Measurements from ENCODE around the gene RBPJ. TPM values are rescaled to one million over a fixed set of nuclear protein-coding genes. Genes with fewer than 3 reads are reported as not detected.

Gene RBPJ
- total RNA-seq, 1 experiment from 2014 or later: 59.8 TPM

DNA sequence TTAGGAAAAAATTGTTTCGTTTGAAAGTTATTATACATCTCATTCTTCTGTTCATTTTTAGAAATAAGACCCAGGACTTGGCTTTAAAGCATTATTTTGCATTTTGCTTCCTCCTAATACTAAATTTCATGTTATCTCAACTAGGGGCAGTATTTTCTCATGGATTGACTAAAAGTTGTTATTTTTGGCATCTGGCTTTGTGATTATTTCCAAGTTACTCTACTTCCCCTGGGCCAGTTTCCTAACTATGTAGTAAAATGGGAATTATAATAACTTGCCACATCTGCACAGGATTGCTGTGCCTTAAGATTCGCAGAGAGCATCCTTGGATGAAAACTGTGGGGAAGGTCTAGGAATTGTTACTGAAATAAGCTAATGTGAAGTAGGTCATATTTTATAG lies 3.0 kb downstream of the RBPJ start:
- ChIA-PET POLR2A (ENCODE audit: low non-redundant PET) (no interaction called here), CTCF (no interaction called here)
- DNase-seq (ENCODE audit: low spot score): no peak
- H3K27me3 ChIP-seq (replicated peaks; ENCODE audit: insufficient read depth, low read depth, low read length, poor library complexity): no peaks in the 10 kb centered on the region
- no TSS peak for BruUV-seq (replicated peaks)
- no peak overlapping the region for H3K27ac ChIP-seq (ENCODE audit: low read depth, low read length, poor library complexity, severe bottlenecking)
- no peak for TF ChIP-seq EZH2 (IDR thresholded peaks at IDR 0.05; ENCODE audit: borderline replicate concordance, low read depth, low read length, poor library complexity, severe bottlenecking)
- no peak for TF ChIP-seq CTCF (conservative IDR thresholded peaks at IDR 0.05; ENCODE audit: low read depth, low read length)
- H3K4me1 ChIP-seq (ENCODE audit: insufficient read depth, low read length, poor library complexity, severe bottlenecking): peaks cover 16% of the 10 kb centered on the region
- intact Hi-C loops (cut with micrococcal nuclease; ENCODE audit: unreplicated experiment): loop anchor here (5.0 to 10.0 kb wide), 2 partner anchors 242 to 691 kb away; no protein-coding TSS in a partner anchor
- no peaks in the 10 kb centered on the region for H3K36me3 ChIP-seq (ENCODE audit: insufficient read depth, low read length, poor library complexity, severe bottlenecking)
- H3K9me3 ChIP-seq (ENCODE audit: low read depth, low read length, poor library complexity, severe bottlenecking): no peaks in the 10 kb centered on the region
- H3K4me3 ChIP-seq (ENCODE audit: low read depth, low read length, poor library complexity, severe bottlenecking): no peak overlapping the region

GRCh38 chr4:26325191-26325590 lies 4.4 kb downstream of the RBPJ start:
- Histone ChIP-seq H3K4me1 (ENCODE audit: insufficient read depth, low read length, poor library complexity, severe bottlenecking) (peaks cover 16% of the 10 kb centered on the region), H3K9me3 (ENCODE audit: low read depth, low read length, poor library complexity, severe bottlenecking) (no peaks in the 10 kb centered on the region), H3K4me3 (ENCODE audit: low read depth, low read length, poor library complexity, severe bottlenecking) (no peak overlapping the region), H3K27me3 (replicated peaks; ENCODE audit: insufficient read depth, low read depth, low read length, poor library complexity) (no peaks in the 10 kb centered on the region), H3K36me3 (ENCODE audit: insufficient read depth, low read length, poor library complexity, severe bottlenecking) (no peaks in the 10 kb centered on the region), H3K27ac (ENCODE audit: low read depth, low read length, poor library complexity, severe bottlenecking) (no peak overlapping the region)
- ChIA-PET POLR2A (ENCODE audit: low non-redundant PET) (no interaction called here), CTCF (interaction anchor here (1.1 kb wide), 2 partner anchors 243 to 269 kb away, joined by 3 to 8 read pairs; no protein-coding TSS in a partner anchor)
- intact Hi-C loops (cut with micrococcal nuclease; ENCODE audit: unreplicated experiment): loop anchor here (10.0 kb wide), 1 partner anchor 690 kb away; no protein-coding TSS in a partner anchor
- TF ChIP-seq EZH2 (IDR thresholded peaks at IDR 0.05; ENCODE audit: borderline replicate concordance, low read depth, low read length, poor library complexity, severe bottlenecking) (no peak), CTCF (conservative IDR thresholded peaks at IDR 0.05; ENCODE audit: low read depth, low read length) (peak; percentile 64)
- no TSS peak for BruUV-seq (replicated peaks)
- DNase-seq (ENCODE audit: low spot score): peak; percentile 59

- intact Hi-C loops (cut with micrococcal nuclease; ENCODE audit: unreplicated experiment): loop anchor here (10.0 kb wide), 1 partner anchor 688 kb away; no protein-coding TSS in a partner anchor
- H3K27me3 ChIP-seq (replicated peaks; ENCODE audit: insufficient read depth, low read depth, low read length, poor library complexity): no peaks in the 10 kb centered on the region
- no peak overlapping the region for H3K27ac ChIP-seq (ENCODE audit: low read depth, low read length, poor library complexity, severe bottlenecking)
- BruUV-seq (replicated peaks): no TSS peak
- H3K36me3 ChIP-seq (ENCODE audit: insufficient read depth, low read length, poor library complexity, severe bottlenecking): no peaks in the 10 kb centered on the region
- POLR2A ChIA-PET (ENCODE audit: low non-redundant PET): no interaction called here
- TF ChIP-seq CTCF (conservative IDR thresholded peaks at IDR 0.05; ENCODE audit: low read depth, low read length) (no peak), EZH2 (IDR thresholded peaks at IDR 0.05; ENCODE audit: borderline replicate concordance, low read depth, low read length, poor library complexity, severe bottlenecking) (no peak)
- no peak for DNase-seq (ENCODE audit: low spot score)
- H3K4me3 ChIP-seq (ENCODE audit: low read depth, low read length, poor library complexity, severe bottlenecking): no peak overlapping the region
- H3K9me3 ChIP-seq (ENCODE audit: low read depth, low read length, poor library complexity, severe bottlenecking): no peaks in the 10 kb centered on the region
- peaks cover 19% of the 10 kb centered on the region for H3K4me1 ChIP-seq (ENCODE audit: insufficient read depth, low read length, poor library complexity, severe bottlenecking)
- CTCF ChIA-PET: interaction anchor here (0.6 kb wide), 1 partner anchor 182 kb away, joined by 4 read pairs; no protein-coding TSS in a partner anchor
Observed at GRCh38 chr4:26326791-26327190, 6.0 kb downstream of the RBPJ start.
